NCI-H1694 treated with DMSO at 0.1 percent for 48 hours (cell line): ENCODE results near the gene VSIG10L.

Experiments
- DNase-seq: peaks from one replicate; lab custom pipeline; 2025; lab: John Stamatoyannopoulos, UW

VSIG10L gene

GRCh38 chr19:51317376-51317775, 24.6 kb downstream of the VSIG10L start:
- no peak for DNase-seq

- DNase-seq: no peak
These were observed 25.3 kb downstream of the VSIG10L start for GRCh38 chr19:51316688-51317087.

- DNase-seq: no peak
These were observed 30.3 kb downstream of the VSIG10L start, which contains the start of gene IGLON5 for GRCh38 chr19:51311351-51312257. Gene IGLON5 (plus strand): TSS chr19:51311644. CDS start chr19:51311848, 204 bp downstream.

GRCh38 chr19:51305479-51305878, 36.5 kb downstream of the VSIG10L start:
- no peak for DNase-seq

- DNase-seq: no peak
These were observed 40.7 kb downstream of the VSIG10L start for GRCh38 chr19:51301266-51301665.

- no peak for DNase-seq
These were observed 44.5 kb downstream of the VSIG10L start for GRCh38 chr19:51297406-51297805.

GRCh38 chr19:51296336-51297093, 45.4 kb downstream of the VSIG10L start:
- DNase-seq: no peak

- no peak for DNase-seq
These were observed 46.4 kb downstream of the VSIG10L start for GRCh38 chr19:51295382-51296126.

GRCh38 chr19:51294977-51295375, 47.0 kb downstream of the VSIG10L start:
- no peak for DNase-seq

GRCh38 chr19:51294211-51294976, 47.5 kb downstream of the VSIG10L start:
- no peak for DNase-seq

- no peak for DNase-seq
These were observed 48.2 kb downstream of the VSIG10L start for GRCh38 chr19:51293571-51294210.

GRCh38 chr19:51292971-51293370, 49.0 kb downstream of the VSIG10L start:
- DNase-seq: no peak

- DNase-seq: no peak
These were observed 52.3 kb downstream of the VSIG10L start for GRCh38 chr19:51289635-51290034.

- DNase-seq: no peak
These were observed 56.3 kb downstream of the VSIG10L start for GRCh38 chr19:51285682-51286081.

GRCh38 chr19:51282335-51282734, 59.6 kb downstream of the VSIG10L start:
- no peak for DNase-seq
